SK-N-SH (cell line): ENCODE measurements around the gene PARVG. TPM values are rescaled to one million over a fixed set of nuclear protein-coding genes. Genes with fewer than 3 reads are reported as not detected.

ENCODE experiments used
- CTCF ChIA-PET: fragments of 300-600, 350-600 bp; formaldehyde crosslinking; extraction: SDS; loops from one replicate; lab custom pipeline; 2021; lab: Yijun Ruan, JAX
- POLR2A ChIA-PET: fragments of 350-600 bp; sonication (Branson Sonifier 250); formaldehyde crosslinking; extraction: SDS; loops from one replicate; lab custom pipeline; 2020; ENCODE audit warnings: antibody characterized with exemption, inconsistent platforms; lab: Yijun Ruan, JAX
- DNase-seq: peaks from one replicate; pipeline ENCODE4 v3.0.0; 2012
- H2AFZ ChIP-seq: fragments of 200-600 bp; sonication (generic); 2 replicates; pipeline ENCODE4 v1.8.1; 2016; ENCODE audit warnings: antibody characterized with exemption, mild to moderate bottlenecking, low read depth
- H3F3A ChIP-seq: fragments of 200-600 bp; sonication (generic); replicated peaks from 2 replicates; pipeline ENCODE3; 2016; ENCODE audit warnings: antibody characterized with exemption, mild to moderate bottlenecking; ENCODE audit not compliant: insufficient read depth
- H3K27ac ChIP-seq, 2 experiments: fragments of 200-500 bp in 1 of 2; fragments of 200-600 bp in 1 of 2; sonication (Bioruptor generic) in 1 of 2; sonication (generic), shearing (Covaris generic) in 1 of 2; 2 replicates each; pipeline versions ENCODE4 v1.5.1 to v1.6.1; 2014 to 2016; ENCODE audit warnings: low read depth in 2 of 2, inconsistent platforms in 1 of 2, low read length in 1 of 2, mild to moderate bottlenecking in 1 of 2, mixed read lengths in 1 of 2
- H3K27me3 ChIP-seq: fragments of 200-600 bp; sonication (generic), shearing (Covaris generic); 2 replicates; pipeline ENCODE4 v1.6.1; 2016; ENCODE audit warnings: mixed run types; ENCODE audit not compliant: insufficient read depth
- H3K36me3 ChIP-seq, 2 experiments: fragments of 200-500 bp in 1 of 2; fragments of 200-600 bp in 1 of 2; sonication (Bioruptor generic) in 1 of 2; sonication (generic) in 1 of 2; replicated peaks in 1 of 2; 2 replicates each; pipeline versions ENCODE3 to v1.5.1; 2014 to 2016; ENCODE audit warnings: low read length in 1 of 2, mild to moderate bottlenecking in 1 of 2; ENCODE audit not compliant: insufficient read depth in 2 of 2, control insufficient read depth in 1 of 2
- H3K4me1 ChIP-seq, 2 experiments: fragments of 200-500 bp in 1 of 2; fragments of 200-600 bp in 1 of 2; sonication (Bioruptor generic) in 1 of 2; sonication (generic), shearing (Covaris generic) in 1 of 2; 2 replicates each; pipeline versions ENCODE4 v1.5.1 to v1.6.1; 2014 to 2016; ENCODE audit warnings: low read depth in 1 of 2, low read length in 1 of 2, mixed run types in 1 of 2; ENCODE audit not compliant: insufficient read depth in 2 of 2, control insufficient read depth in 1 of 2
- H3K4me2 ChIP-seq: fragments of 200-600 bp; sonication (generic), shearing (Covaris generic); 2 replicates; pipeline ENCODE4 v1.6.1; 2017; ENCODE audit warnings: mixed run types
- H3K4me3 ChIP-seq, 2 experiments: fragments of 200-500 bp in 1 of 2; fragments of 200-600 bp in 1 of 2; sonication (Bioruptor generic) in 1 of 2; sonication (generic), shearing (Covaris generic) in 1 of 2; 2 replicates each; pipeline versions ENCODE4 v1.5.1 to v1.8.1; 2014 to 2016; ENCODE audit warnings: low read depth in 2 of 2, inconsistent platforms in 1 of 2, low read length in 1 of 2, mild to moderate bottlenecking in 1 of 2, mixed read lengths in 1 of 2, moderate library complexity in 1 of 2
- H3K79me2 ChIP-seq: fragments of 200-600 bp; sonication (generic); 2 replicates; pipeline ENCODE4 v1.8.1; 2017; ENCODE audit warnings: mild to moderate bottlenecking; ENCODE audit not compliant: insufficient read depth
- H3K9ac ChIP-seq: fragments of 200-600 bp; sonication (generic); 2 replicates; pipeline ENCODE4 v1.6.1; 2017; ENCODE audit warnings: mixed run types
- H3K9me2 ChIP-seq: fragments of 200-600 bp; sonication (generic); 2 replicates; pipeline ENCODE4 v1.6.1; 2017; ENCODE audit warnings: mixed run types
- H3K9me3 ChIP-seq: fragments of 200-600 bp; sonication (generic); 2 replicates; pipeline ENCODE4 v1.6.1; 2017; ENCODE audit warnings: mixed run types, mild to moderate bottlenecking, moderate library complexity
- H4K20me1 ChIP-seq: fragments of 200-600 bp; sonication (generic); 2 replicates; pipeline ENCODE4 v1.6.1; 2017; ENCODE audit warnings: mild to moderate bottlenecking, mixed run types; ENCODE audit not compliant: insufficient read depth
- CHD2 ChIP-seq: fragments of 150-350 bp; IDR thresholded peaks from 2 replicates; pipeline ENCODE4 v1.6.1; 2018; ENCODE audit warnings: low read length; ENCODE audit not compliant: partially characterized antibody
- ELF1 ChIP-seq: IDR thresholded peaks from 2 replicates; pipeline ENCODE4 v1.4.0; 2012
- FOXM1 ChIP-seq: IDR thresholded peaks from 2 replicates; pipeline ENCODE4 v1.4.0; 2012; ENCODE audit warnings: low read depth, mild to moderate bottlenecking
- JUND ChIP-seq: IDR thresholded peaks from 2 replicates; pipeline ENCODE4 v1.4.0; 2012
- NFIC ChIP-seq: IDR thresholded peaks from 2 replicates; pipeline ENCODE4 v1.4.0; 2012; ENCODE audit warnings: borderline replicate concordance
- NRF1 ChIP-seq: IDR thresholded peaks from 2 replicates; pipeline ENCODE4 v1.6.1; 2012; ENCODE audit warnings: low read depth, mild to moderate bottlenecking, low read length
- POLR2AphosphoS5 ChIP-seq: IDR thresholded peaks from 2 replicates; pipeline ENCODE4 v1.6.1; 2012; ENCODE audit warnings: low read depth, low read length
- RCOR1 ChIP-seq: fragments of 150-350 bp; IDR thresholded peaks from 2 replicates; pipeline ENCODE4 v1.6.1; 2017; ENCODE audit warnings: antibody characterized with exemption, low read length
- RFX5 ChIP-seq: IDR thresholded peaks from 2 replicates; pipeline ENCODE4 v1.6.1; 2012; ENCODE audit warnings: mild to moderate bottlenecking, improper control_type of control experiment, low read length
- SMC3 ChIP-seq: IDR thresholded peaks from 2 replicates; pipeline ENCODE4 v1.6.1; 2012; ENCODE audit warnings: low read depth, low read length, improper control_type of control experiment
- TAF1 ChIP-seq: IDR thresholded peaks from 2 replicates; pipeline ENCODE4 v1.6.1; 2012; ENCODE audit warnings: low read depth, mild to moderate bottlenecking, low read length, moderate library complexity, borderline replicate concordance
- TCF12 ChIP-seq: IDR thresholded peaks from 2 replicates; pipeline ENCODE4 v1.4.0; 2012
- TEAD4 ChIP-seq: IDR thresholded peaks from 2 replicates; pipeline ENCODE4 v1.4.0; 2012; ENCODE audit warnings: mild to moderate bottlenecking, borderline replicate concordance; ENCODE audit not compliant: insufficient read depth
- YY1 ChIP-seq: IDR thresholded peaks from 2 replicates; pipeline ENCODE4 v1.4.0; 2012; ENCODE audit warnings: low read depth, mild to moderate bottlenecking
- WGBS: methylation state at CpG from one replicate; pipeline ENCODE4 v1.1.6; 2017; ENCODE audit warnings: low lambda C conversion rate; 5-methylcytosine and 5-hydroxymethylcytosine counted together
- polyA plus RNA-seq, 3 experiments: library from polyadenylated mRNA; depleted of rRNA; stranded (reverse); fragments of >200 nt; gene quantifications; 2 replicates each; pipeline ENCODE4 v1.2.3, GENCODE V29; 2012
- TF ChIP-seq, protein P1 (sequence below): IDR thresholded peaks from 2 replicates; pipeline ENCODE4 v1.4.0; 2012; ENCODE audit warnings: low read depth
- TF ChIP-seq, protein P2 (sequence below): IDR thresholded peaks from 2 replicates; pipeline ENCODE4 v1.4.0; 2012; ENCODE audit warnings: low read depth, borderline replicate concordance
- TF ChIP-seq, protein P3 (sequence below): IDR thresholded peaks from 2 replicates; pipeline ENCODE4; 2012
- TF ChIP-seq, protein P4 (sequence below): fragments of 200-600 bp; sonication (generic); IDR thresholded peaks from 2 replicates; pipeline ENCODE4 v1.6.1; 2017; ENCODE audit warnings: antibody characterized with exemption, mild to moderate bottlenecking, moderate library complexity

The PARVG gene
- polyA plus RNA-seq, 1 of the 3 experiments (the other 2 are of a cell fraction) = 0.05 TPM

DNA sequence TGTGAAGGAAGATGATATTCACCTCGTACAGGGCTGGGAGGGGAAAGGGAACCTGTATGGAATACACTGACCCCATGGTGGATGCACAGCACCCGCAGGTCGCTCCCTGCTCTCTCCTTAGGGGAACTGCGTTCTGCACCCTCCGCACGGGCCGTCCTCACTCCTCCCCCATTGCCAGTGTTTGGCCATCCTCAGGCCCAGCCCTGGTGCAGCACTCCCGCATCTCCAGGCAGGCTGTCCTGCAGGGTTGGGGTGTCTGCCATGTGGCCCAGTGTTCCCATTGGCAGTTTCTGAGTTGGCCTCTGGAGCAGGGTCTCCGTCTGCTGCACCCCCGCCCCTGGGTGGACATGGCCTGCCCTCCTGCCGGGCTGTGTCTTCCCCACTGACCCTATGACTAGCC, 19.1 kb upstream of the PARVG start:
- WGBS = over 99% methylated on average over 11 of the region's 11 CpGs
- H2AFZ ChIP-seq = no peak overlapping the region
- TF ChIP-seq NRF1 = no peak
- TF ChIP-seq RFX5 = no peak
- TF ChIP-seq, protein P1, sequence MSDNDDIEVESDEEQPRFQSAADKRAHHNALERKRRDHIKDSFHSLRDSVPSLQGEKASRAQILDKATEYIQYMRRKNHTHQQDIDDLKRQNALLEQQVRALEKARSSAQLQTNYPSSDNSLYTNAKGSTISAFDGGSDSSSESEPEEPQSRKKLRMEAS = no peak
- TF ChIP-seq, protein P2, sequence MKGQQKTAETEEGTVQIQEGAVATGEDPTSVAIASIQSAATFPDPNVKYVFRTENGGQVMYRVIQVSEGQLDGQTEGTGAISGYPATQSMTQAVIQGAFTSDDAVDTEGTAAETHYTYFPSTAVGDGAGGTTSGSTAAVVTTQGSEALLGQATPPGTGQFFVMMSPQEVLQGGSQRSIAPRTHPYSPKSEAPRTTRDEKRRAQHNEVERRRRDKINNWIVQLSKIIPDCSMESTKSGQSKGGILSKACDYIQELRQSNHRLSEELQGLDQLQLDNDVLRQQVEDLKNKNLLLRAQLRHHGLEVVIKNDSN = no peak
- TF ChIP-seq TAF1 = no peak
- TF ChIP-seq YY1 = no peak
- no peak for TF ChIP-seq JUND
- TF ChIP-seq RCOR1 = no peak
- TF ChIP-seq, protein P3, sequence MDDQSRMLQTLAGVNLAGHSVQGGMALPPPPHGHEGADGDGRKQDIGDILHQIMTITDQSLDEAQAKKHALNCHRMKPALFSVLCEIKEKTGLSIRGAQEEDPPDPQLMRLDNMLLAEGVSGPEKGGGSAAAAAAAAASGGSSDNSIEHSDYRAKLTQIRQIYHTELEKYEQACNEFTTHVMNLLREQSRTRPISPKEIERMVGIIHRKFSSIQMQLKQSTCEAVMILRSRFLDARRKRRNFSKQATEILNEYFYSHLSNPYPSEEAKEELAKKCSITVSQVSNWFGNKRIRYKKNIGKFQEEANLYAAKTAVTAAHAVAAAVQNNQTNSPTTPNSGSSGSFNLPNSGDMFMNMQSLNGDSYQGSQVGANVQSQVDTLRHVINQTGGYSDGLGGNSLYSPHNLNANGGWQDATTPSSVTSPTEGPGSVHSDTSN = no peak
- no peak for TF ChIP-seq SMC3
- no peak for TF ChIP-seq TCF12
- H4K20me1 ChIP-seq = no peaks in the 10 kb centered on the region
- no peaks in the 10 kb centered on the region for H3K36me3 ChIP-seq
- no peaks in the 10 kb centered on the region for H3K27me3 ChIP-seq
- CTCF ChIA-PET = no interaction called here
- peaks cover 0 to 15% of the 10 kb centered on the region in 2 experiments; a peak in 1 of 4 replicates for H3K4me1 ChIP-seq
- H3K4me3 ChIP-seq = no peak overlapping the region
- no peaks in the 10 kb centered on the region for H3K9me3 ChIP-seq
- POLR2A ChIA-PET = no interaction called here
- no peak overlapping the region for H3K4me2 ChIP-seq
- no peaks in the 10 kb centered on the region for H3F3A ChIP-seq
- DNase-seq = no peak
- H3K27ac ChIP-seq = no peak overlapping the region
- H3K9me2 ChIP-seq = no peaks in the 10 kb centered on the region
- H3K9ac ChIP-seq = no peak overlapping the region
- H3K79me2 ChIP-seq = no peaks in the 10 kb centered on the region

DNA sequence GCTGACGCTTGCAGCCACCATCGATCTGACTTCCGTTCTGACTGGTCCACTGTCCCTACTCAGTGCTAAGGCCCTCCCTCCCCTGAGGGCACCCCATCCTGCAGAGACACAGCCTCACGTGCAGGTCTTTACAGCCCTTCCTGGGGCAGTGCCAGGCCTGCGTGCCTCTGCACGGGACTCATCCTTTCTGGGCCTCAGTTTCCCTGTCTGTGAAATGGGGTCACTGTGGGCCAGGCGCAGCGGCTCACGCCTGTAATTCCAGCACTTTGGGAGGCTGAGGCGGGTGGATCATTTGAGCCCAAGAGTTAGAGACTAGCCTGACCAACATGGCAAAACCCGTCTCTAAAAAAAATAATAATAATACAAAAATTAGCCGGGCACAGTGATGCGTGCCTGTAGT, 17.8 kb upstream of the PARVG start:
- no peak overlapping the region for H2AFZ ChIP-seq
- whole genome bisulfite sequencing = 95% methylated on average over 13 of the region's 13 CpGs
- H3K9me3 ChIP-seq = no peaks in the 10 kb centered on the region
- H3K27ac ChIP-seq = no peak overlapping the region
- H3K27me3 ChIP-seq = no peaks in the 10 kb centered on the region
- H3K9ac ChIP-seq = no peak overlapping the region
- ChIA-PET POLR2A (no interaction called here), CTCF (interaction anchor here (0.6 kb wide), 1 partner anchor 164 kb away, joined by 3 read pairs; no protein-coding TSS in a partner anchor)
- H3K4me1 ChIP-seq = peaks cover 0 to 15% of the 10 kb centered on the region in 2 experiments; a peak in 1 of 4 replicates
- TF ChIP-seq TEAD4 = no peak
- TF ChIP-seq, protein P4, sequence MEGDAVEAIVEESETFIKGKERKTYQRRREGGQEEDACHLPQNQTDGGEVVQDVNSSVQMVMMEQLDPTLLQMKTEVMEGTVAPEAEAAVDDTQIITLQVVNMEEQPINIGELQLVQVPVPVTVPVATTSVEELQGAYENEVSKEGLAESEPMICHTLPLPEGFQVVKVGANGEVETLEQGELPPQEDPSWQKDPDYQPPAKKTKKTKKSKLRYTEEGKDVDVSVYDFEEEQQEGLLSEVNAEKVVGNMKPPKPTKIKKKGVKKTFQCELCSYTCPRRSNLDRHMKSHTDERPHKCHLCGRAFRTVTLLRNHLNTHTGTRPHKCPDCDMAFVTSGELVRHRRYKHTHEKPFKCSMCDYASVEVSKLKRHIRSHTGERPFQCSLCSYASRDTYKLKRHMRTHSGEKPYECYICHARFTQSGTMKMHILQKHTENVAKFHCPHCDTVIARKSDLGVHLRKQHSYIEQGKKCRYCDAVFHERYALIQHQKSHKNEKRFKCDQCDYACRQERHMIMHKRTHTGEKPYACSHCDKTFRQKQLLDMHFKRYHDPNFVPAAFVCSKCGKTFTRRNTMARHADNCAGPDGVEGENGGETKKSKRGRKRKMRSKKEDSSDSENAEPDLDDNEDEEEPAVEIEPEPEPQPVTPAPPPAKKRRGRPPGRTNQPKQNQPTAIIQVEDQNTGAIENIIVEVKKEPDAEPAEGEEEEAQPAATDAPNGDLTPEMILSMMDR = no peak
- TF ChIP-seq ELF1 = no peak
- TF ChIP-seq, protein P1 = no peak
- TF ChIP-seq NFIC = no peak
- no peak for TF ChIP-seq POLR2AphosphoS5
- no peak for TF ChIP-seq CHD2
- no peak for TF ChIP-seq FOXM1
- no peak for TF ChIP-seq NRF1
- TF ChIP-seq YY1 = no peak
- no peak for TF ChIP-seq RFX5
- no peak for TF ChIP-seq JUND
- H3K79me2 ChIP-seq = no peaks in the 10 kb centered on the region
- H4K20me1 ChIP-seq = no peaks in the 10 kb centered on the region
- H3K36me3 ChIP-seq = no peaks in the 10 kb centered on the region
- no peaks in the 10 kb centered on the region for H3F3A ChIP-seq
- H3K9me2 ChIP-seq = no peaks in the 10 kb centered on the region
- H3K4me3 ChIP-seq = no peak overlapping the region
- no peak overlapping the region for H3K4me2 ChIP-seq
- DNase-seq = no peak
